NCI-H748 (cell line): ENCODE measurements around the gene NIPSNAP3A.
"Not testable (repeated sequence)": the region's sequence is repeated elsewhere in the genome, so short reads cannot be mapped to it uniquely, and the experiment has no call there.

Experiments used
- DNase-seq: peaks from one replicate; lab custom pipeline; 2025; ENCODE audit not compliant: unreplicated experiment; lab: John Stamatoyannopoulos, UW

NIPSNAP3A gene

DNA sequence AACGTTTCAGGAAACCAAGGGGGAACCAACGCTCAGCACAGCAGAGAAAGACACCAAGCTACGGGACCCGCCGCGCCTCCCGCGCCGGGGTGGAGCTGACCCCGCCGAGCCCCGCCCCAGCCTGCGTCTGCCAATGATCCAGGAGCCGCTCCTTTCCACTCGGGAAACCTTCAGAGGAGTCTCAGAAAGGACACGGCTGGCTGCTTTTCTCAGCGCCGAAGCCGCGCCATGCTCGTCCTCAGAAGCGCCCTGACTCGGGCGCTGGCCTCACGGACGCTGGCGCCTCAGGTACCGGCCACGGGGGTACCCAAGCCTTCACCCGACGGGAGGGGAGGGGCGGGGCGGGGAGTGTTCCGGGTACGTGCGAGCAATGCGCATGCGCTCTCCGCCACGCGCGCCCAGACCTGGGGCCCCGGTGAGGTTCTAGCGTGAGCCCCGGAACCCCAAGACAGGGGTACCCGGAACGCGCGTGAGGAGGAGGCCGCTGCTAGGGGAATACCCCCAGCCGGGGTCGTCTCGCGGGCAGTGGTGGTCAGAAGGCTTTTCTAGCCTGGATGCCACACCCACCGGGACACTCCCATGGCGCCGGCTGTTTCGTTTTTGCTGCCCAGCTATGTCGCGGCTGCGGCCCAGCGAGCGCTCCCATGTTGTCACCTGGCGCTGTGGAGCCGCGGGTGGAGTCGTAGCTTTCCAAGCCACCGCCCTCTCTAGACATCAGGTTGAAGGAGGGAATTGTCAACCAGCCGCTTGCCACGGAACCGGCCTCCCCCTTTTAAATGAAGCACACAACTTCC, at the start of gene NIPSNAP3A:
NIPSNAP3A (plus strand) TSS at position 119 of the 794 bp plus-strand sequence; CDS start at position 229, 110 bp downstream.
- DNase-seq = peak; percentile 90

DNA sequence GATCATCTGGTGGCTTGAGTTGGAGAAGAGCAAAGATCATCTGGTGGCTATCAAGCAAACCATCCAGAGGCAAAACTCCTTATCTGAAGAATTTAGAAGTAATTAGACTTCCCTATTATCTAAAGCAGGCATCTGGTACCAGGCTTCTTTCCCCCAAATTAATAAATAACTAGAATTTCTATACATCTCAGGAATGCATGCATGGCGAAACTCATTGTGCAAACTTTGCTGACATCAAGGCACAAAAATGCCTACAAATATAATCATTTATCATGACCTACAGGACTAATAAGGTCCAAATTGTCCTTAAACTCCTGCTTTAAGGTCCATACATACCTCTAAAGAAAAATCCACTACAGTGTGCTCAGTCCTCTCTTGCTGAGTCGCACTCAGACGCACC, 47.2 kb upstream of the NIPSNAP3A start:
- no peak for DNase-seq

DNA sequence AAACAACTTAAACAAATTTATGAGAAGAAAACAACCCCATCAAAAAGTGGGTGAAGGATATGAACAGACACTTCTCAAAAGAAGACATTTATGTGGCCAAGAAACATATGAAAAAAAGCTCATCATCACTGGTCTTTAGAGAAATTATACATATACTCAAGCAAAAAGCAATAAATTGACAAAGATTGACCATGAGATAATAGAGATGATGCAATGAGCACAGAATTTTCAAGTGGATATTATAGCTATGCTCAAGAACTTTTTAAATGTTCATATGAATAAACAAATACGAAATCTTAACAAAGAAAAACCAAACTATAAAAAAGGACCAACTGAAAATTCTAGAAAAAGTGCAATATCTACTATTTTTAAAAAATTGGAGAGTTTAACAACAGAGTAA, 38.7 kb upstream of the NIPSNAP3A start:
- not testable (repeated sequence) for DNase-seq

DNA sequence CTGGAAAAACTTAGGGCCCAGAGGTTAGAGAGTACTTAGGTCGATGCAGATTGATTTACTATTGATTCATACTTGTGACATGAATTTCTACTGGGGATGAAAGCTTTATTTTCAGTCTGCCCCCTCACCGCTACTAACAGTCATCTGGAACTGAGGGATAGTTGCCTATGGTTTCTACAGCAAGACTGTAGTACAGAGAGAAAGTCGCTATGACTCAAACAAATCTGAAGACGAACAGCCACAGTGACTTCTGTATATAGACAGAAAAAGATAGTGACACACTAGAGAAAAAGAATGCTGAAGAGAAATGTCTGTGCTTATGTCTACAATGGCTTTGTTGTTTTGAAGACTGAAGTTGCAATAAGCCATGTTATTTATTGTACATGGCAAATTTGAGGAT, 35.9 kb upstream of the NIPSNAP3A start:
- DNase-seq = no peak

DNA sequence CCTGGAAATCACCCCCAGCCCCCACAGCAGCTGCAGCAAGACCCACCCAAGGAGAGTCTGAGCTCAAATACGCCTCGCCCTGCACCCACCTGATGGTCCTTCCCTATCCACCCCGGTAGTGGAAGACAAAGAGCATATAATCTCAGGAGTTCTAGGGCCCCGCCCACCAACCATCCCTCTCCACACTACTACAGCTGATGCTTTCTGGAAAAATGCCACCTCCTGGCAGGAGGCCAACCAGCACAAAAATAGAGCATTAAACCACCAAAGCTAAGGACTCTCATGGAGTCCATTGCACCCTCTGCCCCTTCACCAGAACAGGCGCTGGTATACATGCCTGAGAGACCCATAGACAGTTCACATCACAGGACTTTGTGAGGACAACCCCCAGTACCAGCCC, 22.5 kb upstream of the NIPSNAP3A start:
- peak; percentile 58 for DNase-seq

DNA sequence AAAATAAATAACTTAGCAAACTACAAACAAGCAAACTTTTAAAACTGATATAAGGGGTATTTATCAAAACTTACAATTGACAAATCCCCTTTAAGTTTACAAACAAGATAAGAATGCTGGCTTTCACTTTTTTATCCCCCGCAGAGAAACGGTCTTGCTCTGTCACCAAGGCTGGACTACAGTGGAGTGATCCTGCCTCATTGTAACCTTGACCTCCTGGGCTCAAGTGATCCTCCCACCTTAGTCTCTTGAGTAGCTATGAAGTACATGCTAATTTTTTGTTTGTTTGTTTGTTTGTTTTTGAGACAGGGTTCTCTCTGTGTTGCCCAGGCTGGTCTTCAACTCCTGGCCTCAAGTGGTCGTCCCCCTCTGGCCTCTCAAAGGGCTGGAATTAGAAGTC, 9.0 kb upstream of the NIPSNAP3A start:
- DNase-seq = no peak

DNA sequence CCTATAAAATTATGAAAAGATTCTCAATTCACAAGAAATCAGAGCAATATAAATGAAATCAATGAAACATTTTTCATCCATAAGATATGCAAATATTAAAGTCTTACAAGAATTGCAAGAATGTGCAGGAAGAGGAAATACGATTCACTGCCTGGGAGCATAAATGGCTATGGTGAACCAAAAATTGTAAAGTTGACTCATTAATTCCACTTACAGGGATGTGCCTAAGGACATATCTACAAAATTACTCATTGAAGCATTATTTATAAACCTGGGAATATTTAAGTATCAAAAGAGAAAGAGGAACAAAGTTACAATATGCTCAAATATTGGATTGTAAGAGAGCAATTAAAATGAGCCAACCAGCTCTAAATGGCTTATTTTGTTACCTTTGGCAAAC, 6.9 kb upstream of the NIPSNAP3A start:
- no peak for DNase-seq

DNA sequence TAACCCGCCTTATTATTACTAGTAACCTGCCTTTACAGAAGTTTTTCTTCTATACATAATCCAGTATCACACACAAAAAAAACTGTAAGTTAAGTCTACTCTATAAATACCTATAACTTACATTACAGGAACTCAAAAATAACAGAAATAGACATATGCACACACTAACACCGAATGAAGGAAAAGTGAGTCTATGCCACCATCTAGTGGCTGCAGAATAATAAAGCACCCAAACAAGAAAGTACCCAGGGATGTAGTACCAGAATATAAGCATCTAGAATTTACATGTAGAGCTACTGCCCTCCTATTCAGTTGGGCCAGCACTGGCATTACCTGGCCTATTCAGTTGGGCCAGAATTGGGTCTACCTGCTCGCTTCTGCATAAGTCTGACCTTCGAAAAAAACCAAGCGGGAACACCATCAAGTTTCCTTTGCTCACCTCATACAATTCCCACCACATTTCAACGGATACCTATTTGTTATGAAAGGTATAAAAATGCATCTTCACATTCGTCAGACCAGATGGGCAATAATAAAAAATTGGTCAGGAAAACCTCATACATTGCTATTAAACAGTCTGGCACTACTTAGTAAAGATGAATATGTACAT, 4.0 kb upstream of the NIPSNAP3A start:
- peak; percentile 65 for DNase-seq

DNA sequence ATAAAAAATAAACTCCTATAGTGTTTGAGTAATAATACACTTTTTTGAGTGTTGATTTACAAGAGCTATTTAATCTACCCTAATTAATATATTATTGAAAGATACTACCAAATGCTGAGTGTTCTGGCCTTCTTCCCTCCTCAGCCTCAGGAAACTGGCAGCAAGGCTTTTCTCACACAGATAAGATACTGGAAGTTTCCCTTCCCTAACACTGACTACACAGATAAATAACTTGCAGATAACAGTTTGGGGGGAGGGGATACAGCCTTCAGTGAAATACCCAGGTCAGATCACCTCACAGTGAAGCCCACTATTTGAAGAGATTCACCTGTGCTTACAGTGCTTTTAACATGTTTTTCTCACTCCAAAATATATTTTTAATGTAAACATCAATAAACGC, 1.6 kb upstream of the NIPSNAP3A start:
- no peak for DNase-seq

DNA sequence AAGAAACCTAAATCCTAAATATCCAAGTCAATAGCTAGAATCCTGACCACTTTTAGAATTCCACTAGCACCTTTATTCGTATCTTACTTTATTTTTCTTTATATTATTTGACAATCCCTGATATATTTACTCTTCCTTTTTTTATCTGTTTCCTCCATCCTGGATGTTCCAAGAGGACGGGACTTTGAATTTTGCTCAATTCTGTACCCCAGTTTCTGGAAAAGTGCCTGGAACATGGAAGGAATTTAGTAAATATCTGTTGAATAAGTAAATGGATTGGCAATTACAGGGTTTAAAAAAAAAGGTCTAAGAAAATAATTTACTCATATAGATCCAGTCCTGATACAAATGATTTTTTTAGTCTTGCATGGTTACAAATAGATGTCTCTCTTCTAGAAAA, 1.2 kb upstream of the NIPSNAP3A start:
- no peak for DNase-seq

DNA sequence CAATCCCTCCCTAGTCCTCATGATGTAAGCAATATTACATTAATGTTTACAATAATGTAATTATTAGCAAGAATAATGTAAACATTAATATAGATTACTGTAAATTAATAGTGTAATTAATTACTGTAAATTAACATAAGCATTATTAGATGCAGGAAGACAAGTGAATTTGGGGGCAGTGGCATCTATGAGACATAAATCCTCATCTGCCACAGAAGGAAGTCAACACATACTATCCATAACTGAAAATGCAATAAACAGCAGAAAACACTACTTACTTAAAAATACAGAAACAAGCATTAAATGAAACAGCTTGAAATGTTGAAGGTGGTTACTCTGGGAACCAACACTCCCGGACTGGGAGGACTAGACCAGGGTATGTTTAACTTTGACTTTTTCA, 685 bp upstream of the NIPSNAP3A start:
- no peak for DNase-seq

DNA sequence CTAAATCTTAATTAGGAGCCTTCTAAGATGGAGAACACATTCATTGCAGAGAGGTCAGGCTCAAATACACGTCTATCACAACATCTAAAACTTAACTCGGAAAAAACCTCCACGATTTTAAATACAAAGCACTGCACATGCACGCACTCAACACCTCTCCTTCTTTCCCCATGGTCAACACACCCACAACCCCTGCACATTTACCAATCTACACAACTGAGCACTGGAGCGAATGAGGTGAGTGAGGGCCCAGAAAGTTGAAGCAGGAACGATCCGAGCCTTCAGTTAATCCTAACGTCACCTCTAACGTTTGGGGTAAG, 278 bp upstream of the NIPSNAP3A start:
- DNase-seq = no peak

DNA sequence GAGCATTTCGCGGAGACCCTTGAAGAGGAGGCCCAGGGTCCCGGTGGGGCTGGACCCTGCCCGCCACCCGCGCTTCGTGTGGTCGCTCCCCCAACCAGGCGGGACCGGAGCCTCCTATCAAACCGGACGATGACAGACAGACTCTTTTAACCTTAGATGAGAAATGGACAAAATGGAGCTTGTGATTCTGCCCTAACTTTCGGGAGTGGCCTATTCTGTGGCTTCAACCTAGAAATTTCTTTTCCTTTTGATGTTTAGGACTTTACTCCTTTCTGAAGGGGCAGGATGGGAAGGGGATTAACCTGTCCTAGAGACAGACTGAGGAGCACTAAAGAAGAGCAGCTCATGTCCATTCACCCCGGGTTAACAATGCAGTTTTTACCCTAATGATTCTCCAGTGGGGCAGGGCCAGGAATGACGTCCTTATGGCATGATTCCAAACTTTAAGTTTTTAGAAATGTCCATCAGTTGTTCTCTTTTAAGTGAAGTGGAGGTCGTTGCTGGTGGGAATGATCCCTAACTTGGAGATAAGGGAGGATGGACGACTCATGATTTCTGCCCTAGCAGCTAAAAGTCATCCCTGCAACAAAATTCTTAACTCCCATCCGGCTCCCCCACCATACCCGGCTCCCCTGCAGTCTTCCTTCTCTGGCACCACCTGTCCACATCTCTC, 1.0 kb downstream of the NIPSNAP3A start:
- peak; percentile 47 for DNase-seq

DNA sequence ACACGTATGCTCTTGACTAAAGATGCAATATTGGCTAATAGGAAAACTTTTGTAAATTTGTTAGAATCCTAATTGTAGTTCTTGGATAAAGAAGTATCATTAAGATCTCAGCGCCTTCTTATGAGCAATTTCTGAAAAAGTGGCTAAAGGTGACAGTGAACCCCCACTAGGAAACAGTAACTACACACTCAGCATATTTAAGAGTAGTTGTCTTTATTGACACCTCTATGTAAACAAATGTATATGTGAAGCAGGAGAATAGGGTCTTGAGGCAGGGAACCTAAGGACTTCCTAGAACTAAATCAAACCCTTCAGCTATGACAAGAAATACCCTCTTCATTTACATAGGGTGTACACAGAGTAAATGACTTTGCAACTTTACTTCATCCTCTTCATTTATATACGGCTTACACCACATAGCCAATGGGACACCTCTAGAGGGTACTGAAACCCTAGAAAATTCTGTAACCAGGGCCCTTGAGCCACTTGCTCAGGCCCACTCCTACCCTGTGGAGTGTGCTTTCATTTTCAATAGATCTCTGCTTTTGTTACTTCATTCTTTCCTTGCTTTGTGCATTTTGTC, 2.8 kb downstream of the NIPSNAP3A start:
- DNase-seq = no peak

DNA sequence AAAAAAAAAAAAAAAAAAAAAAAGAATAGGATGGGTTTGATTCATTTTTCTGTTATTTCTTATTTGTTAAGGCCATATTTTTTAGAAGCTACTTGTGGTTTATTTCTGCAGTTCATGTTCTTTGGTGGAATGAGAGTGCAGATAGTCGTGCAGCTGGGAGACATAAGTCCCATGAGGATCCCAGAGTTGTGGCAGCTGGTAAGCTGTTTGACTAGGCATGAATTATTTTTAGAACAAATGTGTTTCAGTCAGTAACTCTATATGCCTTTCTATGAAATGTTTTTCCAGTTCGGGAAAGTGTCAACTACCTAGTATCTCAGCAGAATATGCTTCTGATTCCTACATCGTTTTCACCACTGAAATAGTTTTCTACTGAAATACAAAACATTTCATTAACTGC, 11.5 kb downstream of the NIPSNAP3A start:
- no peak for DNase-seq

DNA sequence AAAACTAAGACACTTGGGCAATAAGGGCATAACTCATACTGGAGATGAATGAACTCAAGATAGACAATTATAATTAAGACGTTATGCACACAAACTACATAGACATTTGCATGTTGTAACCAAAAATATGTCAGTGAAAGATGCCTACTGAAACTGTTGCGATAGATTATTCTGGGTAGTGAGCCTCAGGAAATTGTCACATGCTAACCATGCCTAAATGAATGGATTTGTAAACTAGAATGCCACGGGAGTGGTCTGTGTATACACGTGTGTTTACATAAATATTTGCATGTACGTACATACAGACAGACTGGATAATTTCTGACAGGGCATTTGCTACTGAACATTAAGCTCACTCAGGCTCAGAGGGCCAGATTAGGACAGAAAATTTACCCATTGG, 17.7 kb downstream of the NIPSNAP3A start:
- DNase-seq = peak; percentile 3

DNA sequence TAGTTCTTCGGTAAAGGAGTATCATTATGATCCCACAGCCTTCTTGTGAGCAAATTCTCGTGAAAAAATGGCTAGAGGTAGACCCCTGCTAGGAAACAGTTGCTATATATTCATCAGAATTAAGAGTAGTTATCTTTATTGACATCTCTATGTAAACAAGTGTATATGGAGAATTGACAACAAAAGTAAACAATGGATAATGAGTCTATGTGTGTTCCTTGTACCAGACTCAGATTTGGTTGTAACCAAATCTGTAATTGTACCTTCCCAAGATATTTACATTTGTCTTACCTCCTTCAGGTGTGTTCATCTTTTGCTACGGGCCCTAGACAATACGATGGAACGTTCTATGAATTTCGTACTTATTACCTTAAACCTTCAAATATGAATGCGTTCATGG, 18.5 kb downstream of the NIPSNAP3A start:
- no peak for DNase-seq

DNA sequence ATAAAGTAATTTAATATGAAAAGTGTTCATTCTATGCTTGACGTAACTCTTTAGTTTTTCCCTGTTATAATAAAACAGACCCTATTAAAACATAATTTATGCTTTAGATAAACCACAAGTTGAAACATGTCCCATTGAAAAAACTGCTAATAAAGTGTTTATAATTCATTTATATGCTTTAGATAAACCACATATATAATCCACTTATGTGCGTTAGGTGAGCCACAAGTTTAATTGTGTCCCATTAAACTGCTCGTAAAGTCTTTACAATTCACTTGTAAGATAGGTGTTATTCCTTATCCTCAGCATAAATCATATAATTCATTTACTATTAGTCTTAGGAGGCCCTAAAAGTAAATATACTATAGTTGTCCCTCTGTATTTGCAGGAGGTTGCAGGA, 20.0 kb downstream of the NIPSNAP3A start:
- no peak for DNase-seq

DNA sequence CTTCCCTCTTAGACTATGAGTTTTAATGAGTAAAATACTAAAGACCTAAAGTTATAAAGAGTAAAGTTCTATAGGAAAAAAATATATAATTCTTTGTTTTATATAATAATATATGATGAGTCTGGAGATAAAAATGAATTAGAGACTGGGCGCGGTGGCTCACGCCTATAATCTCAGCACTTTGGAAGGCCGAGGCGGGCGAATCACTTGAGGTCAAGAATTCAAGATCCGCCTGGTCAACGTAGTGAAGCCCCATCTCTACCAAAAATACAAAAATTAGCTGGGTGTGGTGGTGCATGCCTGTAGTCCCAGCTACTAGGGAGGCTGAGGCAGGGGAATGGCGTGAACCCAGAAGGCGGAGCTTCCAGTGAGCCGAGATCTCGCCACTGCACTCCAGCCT, 21.5 kb downstream of the NIPSNAP3A start:
- not testable (repeated sequence) for DNase-seq

DNA sequence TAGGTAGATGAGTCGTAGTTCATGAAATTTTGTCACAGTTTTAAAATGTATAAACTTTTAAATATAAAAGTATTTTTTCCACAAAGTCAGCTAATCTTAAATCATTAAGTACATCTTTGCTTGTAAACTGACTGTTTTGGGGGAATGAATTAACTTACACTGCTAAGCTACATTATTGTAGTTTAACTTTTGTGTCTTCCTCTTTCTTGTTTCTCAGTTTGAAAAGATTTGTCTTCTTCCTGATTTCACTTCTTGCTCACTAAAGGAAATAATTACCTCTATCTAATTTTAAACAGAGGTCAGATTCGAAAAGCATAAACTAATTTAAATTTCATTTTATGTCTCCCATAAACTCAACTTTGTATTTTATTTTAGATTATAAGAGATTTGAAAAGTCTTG, 22.2 kb downstream of the NIPSNAP3A start:
- no peak for DNase-seq

DNA sequence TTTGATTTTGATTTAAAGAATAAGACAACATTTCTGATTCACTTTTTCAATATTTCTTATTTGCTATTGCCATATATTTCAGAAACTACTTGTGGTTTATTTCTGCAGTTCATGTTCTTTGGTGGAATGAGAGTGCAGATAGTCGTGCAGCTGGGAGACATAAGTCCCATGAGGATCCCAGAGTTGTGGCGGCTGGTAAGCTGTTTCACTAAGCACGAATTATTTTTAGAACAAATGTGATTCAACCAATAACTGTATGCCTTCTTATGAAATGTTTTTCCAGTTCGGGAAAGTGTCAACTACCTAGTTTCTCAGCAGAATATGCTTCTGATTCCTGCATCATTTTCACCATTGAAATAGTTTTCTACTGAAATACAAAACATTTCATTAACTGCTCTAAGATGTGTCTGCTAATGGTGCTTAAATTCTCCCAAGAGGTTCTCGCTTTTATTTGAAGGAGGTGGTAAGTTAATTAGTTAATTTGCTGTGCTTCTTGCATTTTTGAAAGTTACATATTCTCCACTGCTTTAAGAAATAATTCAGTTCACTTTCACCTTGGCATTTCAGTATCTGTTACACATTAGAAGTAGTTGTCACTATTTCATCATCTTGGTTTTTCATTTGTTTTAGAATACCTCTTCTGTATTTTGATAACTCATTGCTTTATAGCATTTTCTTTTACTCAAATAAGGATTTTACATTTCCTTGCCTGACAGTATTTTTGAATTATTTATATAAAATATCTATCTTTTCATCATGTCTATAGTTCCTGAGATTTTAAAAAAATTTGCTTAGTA, 25.4 kb downstream of the NIPSNAP3A start:
- DNase-seq = no peak
